IMR-90 (cell line): Measurements from ENCODE around the gene FAM124A.

Source experiments
- BHLHE40 ChIP-seq: fragments of 150-350 bp; IDR thresholded peaks from 2 replicates; pipeline ENCODE4 v1.6.1; 2016; ENCODE audit warnings: mild to moderate bottlenecking, low read depth, low read length
- CEBPB ChIP-seq: IDR thresholded peaks from 2 replicates; pipeline ENCODE4 v1.6.1; 2012; ENCODE audit warnings: low read depth, low read length, improper control_type of control experiment
- POLR2A ChIP-seq: IDR thresholded peaks from 2 replicates; pipeline ENCODE4 v1.6.1; 2012; ENCODE audit warnings: mild to moderate bottlenecking, low read depth, low read length
- RAD21 ChIP-seq: IDR thresholded peaks from 2 replicates; pipeline ENCODE4 v1.6.1; 2012; ENCODE audit warnings: low read length, improper control_type of control experiment
- SMC3 ChIP-seq: fragments of 150-350 bp; IDR thresholded peaks from 2 replicates; pipeline ENCODE4 v1.6.1; 2016; ENCODE audit warnings: low read depth, mild to moderate bottlenecking, antibody characterized with exemption, low read length, moderate library complexity
- TF ChIP-seq, protein P1 (sequence below): fragments of 150-350 bp; IDR thresholded peaks from 2 replicates; pipeline ENCODE4 v1.6.1; 2017; ENCODE audit warnings: mild to moderate bottlenecking, antibody characterized with exemption, low read length, low read depth
- TF ChIP-seq, protein P2 (sequence below): conservative IDR thresholded peaks from 2 replicates; pipeline ENCODE4 v1.5.1; 2012; ENCODE audit warnings: mild to moderate bottlenecking, low read depth, low read length, improper control_type of control experiment

DNA sequence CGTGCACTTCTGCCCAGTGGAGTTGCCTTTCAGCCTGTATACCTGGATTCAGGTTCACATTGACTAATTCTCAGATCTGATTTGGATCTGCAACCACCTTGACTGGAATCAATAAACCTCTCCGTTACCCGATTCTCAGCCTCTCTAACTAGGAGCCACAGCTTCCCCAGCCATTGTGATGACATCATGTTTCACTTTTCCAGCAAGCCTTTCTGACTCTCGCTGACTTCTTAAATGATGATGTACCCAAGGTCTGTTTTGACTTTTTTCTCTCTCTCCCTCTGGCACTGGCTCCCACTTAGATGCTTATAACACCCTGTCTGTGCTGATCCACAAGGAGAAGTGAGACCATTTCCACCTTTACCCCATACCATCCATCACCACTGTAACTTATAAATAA lies 13.5 kb upstream of the FAM124A start:
- TF ChIP-seq, protein P1, sequence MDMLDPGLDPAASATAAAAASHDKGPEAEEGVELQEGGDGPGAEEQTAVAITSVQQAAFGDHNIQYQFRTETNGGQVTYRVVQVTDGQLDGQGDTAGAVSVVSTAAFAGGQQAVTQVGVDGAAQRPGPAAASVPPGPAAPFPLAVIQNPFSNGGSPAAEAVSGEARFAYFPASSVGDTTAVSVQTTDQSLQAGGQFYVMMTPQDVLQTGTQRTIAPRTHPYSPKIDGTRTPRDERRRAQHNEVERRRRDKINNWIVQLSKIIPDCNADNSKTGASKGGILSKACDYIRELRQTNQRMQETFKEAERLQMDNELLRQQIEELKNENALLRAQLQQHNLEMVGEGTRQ, result no peak
- TF ChIP-seq, protein P2, sequence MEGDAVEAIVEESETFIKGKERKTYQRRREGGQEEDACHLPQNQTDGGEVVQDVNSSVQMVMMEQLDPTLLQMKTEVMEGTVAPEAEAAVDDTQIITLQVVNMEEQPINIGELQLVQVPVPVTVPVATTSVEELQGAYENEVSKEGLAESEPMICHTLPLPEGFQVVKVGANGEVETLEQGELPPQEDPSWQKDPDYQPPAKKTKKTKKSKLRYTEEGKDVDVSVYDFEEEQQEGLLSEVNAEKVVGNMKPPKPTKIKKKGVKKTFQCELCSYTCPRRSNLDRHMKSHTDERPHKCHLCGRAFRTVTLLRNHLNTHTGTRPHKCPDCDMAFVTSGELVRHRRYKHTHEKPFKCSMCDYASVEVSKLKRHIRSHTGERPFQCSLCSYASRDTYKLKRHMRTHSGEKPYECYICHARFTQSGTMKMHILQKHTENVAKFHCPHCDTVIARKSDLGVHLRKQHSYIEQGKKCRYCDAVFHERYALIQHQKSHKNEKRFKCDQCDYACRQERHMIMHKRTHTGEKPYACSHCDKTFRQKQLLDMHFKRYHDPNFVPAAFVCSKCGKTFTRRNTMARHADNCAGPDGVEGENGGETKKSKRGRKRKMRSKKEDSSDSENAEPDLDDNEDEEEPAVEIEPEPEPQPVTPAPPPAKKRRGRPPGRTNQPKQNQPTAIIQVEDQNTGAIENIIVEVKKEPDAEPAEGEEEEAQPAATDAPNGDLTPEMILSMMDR, result no peak
- TF ChIP-seq POLR2A (no peak), BHLHE40 (no peak), RAD21 (no peak), SMC3 (no peak), CEBPB (no peak)
